ENCODE measurements around the gene RAPGEF4.

Gene RAPGEF4

GRCh38 chr2:172783165-172783898 is 47.7 kb downstream of the RAPGEF4 start:
- H3K27ac ChIP-seq (ENCODE audit: extremely low read depth, low read depth, low read length): no peak overlapping the region
- TF ChIP-seq ZEB2 (tag by site-specific recombination; IDR thresholded peaks at IDR 0.05) (no peak), ZFHX2 (tag by site-specific recombination; conservative IDR thresholded peaks at IDR 0.05) (peak; percentile 68), ZNF776 (tag by site-specific recombination; IDR thresholded peaks at IDR 0.05; ENCODE audit: borderline replicate concordance) (no peak), ZNF202 (tag by site-specific recombination; IDR thresholded peaks at IDR 0.05; ENCODE audit: borderline replicate concordance) (no peak), BCL11B (tag by site-specific recombination; IDR thresholded peaks at IDR 0.05; ENCODE audit: low read depth) (no peak), EGR2 (tag by site-specific recombination; IDR thresholded peaks at IDR 0.05; ENCODE audit: low read depth) (peak; percentile 44; the same call in 1 of the 2 replicates), OVOL3 (tag by site-specific recombination; IDR thresholded peaks at IDR 0.05) (no peak), TCF7L2 (IDR thresholded peaks at IDR 0.05; ENCODE audit: borderline replicate concordance, low read depth, low read length) (no peak), WT1 (tag by site-specific recombination; IDR thresholded peaks at IDR 0.05) (no peak)
- H3K4me1 ChIP-seq (ENCODE audit: control insufficient read depth, insufficient read depth, low read length): peaks cover 3% of the 10 kb centered on the region; the same call in 1 of the 2 replicates
- H3K36me3 ChIP-seq (ENCODE audit: control insufficient read depth in 2 of 2, insufficient read depth in 1 of 2, low read length in 2 of 2): no peaks in the 10 kb centered on the region
- POLR2A ChIA-PET: no interaction called here
- no peaks in the 10 kb centered on the region for H3K9me3 ChIP-seq (ENCODE audit: control insufficient read depth, insufficient read depth, low read depth, low read length)
- CTCF ChIA-PET: interaction anchor here (0.6 kb wide), 1 partner anchor 82 kb away, joined by 3 read pairs; no protein-coding TSS in a partner anchor
- no peak overlapping the region for H3K4me3 ChIP-seq (ENCODE audit: low read depth, low read length)

DNA sequence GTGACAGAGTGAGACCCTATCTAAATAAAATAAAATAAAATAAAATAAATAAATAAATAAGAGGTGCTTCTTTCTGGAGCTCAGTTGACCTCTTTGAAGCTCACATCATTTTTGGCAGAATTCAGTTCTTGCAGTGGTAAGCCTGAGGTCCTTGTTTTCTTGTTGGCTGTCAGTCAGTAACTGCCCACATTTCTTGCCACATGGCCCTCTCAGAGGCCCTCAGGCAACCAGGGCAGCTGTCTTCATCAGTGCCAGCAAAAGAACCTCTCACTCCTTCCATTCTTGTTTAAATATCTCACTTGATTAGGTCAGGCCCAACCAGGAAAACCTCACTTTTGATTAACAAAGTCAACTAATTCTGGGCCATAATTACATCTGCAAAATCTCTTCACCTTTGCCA is 53.2 kb downstream of the RAPGEF4 start:
- Histone ChIP-seq H3K9me3 (ENCODE audit: control insufficient read depth, insufficient read depth, low read depth, low read length) (no peaks in the 10 kb centered on the region), H3K27ac (ENCODE audit: extremely low read depth, low read depth, low read length) (no peak overlapping the region), H3K4me3 (ENCODE audit: low read depth, low read length) (no peak overlapping the region), H3K36me3 (ENCODE audit: control insufficient read depth in 2 of 2, insufficient read depth in 1 of 2, low read length in 2 of 2) (no peaks in the 10 kb centered on the region), H3K4me1 (ENCODE audit: control insufficient read depth, insufficient read depth, low read length) (no peaks in the 10 kb centered on the region)
- no peak for TF ChIP-seq ZNF510 (tag by site-specific recombination; IDR thresholded peaks at IDR 0.05; ENCODE audit: insufficient replicate concordance)
- no peak for TF ChIP-seq ZNF350 (tag by site-specific recombination; IDR thresholded peaks at IDR 0.05)
- TF ChIP-seq SP3 (tag by site-specific recombination; IDR thresholded peaks at IDR 0.05): no peak
- no peak for TF ChIP-seq ZNF585B (tag by site-specific recombination; IDR thresholded peaks at IDR 0.05)
- no peak for TF ChIP-seq ZNF658 (tag by site-specific recombination; IDR thresholded peaks at IDR 0.05)
- no peak for TF ChIP-seq ZBTB8A (tag by site-specific recombination; IDR thresholded peaks at IDR 0.05)
- TF ChIP-seq FEZF1 (tag by site-specific recombination; IDR thresholded peaks at IDR 0.05): no peak
- no peak for TF ChIP-seq ZNF184 (tag by site-specific recombination; IDR thresholded peaks at IDR 0.05)
- no peak for TF ChIP-seq ZNF560 (tag by site-specific recombination; IDR thresholded peaks at IDR 0.05; ENCODE audit: borderline replicate concordance)
- TF ChIP-seq ZNF175 (tag by site-specific recombination; IDR thresholded peaks at IDR 0.05): no peak
- TF ChIP-seq ZNF24 (tag by site-specific recombination; IDR thresholded peaks at IDR 0.05): no peak
- no peak for TF ChIP-seq ZNF280D (tag by site-specific recombination; IDR thresholded peaks at IDR 0.05)
- TF ChIP-seq, protein P1, sequence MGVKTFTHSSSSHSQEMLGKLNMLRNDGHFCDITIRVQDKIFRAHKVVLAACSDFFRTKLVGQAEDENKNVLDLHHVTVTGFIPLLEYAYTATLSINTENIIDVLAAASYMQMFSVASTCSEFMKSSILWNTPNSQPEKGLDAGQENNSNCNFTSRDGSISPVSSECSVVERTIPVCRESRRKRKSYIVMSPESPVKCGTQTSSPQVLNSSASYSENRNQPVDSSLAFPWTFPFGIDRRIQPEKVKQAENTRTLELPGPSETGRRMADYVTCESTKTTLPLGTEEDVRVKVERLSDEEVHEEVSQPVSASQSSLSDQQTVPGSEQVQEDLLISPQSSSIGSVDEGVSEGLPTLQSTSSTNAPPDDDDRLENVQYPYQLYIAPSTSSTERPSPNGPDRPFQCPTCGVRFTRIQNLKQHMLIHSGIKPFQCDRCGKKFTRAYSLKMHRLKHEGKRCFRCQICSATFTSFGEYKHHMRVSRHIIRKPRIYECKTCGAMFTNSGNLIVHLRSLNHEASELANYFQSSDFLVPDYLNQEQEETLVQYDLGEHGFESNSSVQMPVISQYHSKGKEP (tag by site-specific recombination; IDR thresholded peaks at IDR 0.05): no peak
- TF ChIP-seq SCRT1 (tag by site-specific recombination; IDR thresholded peaks at IDR 0.05; ENCODE audit: borderline replicate concordance): no peak
- no peak for TF ChIP-seq ZNF138 (tag by site-specific recombination; IDR thresholded peaks at IDR 0.05; ENCODE audit: borderline replicate concordance)
- TF ChIP-seq ZNF626 (tag by site-specific recombination; IDR thresholded peaks at IDR 0.05): no peak
- TF ChIP-seq ZNF10 (tag by site-specific recombination; IDR thresholded peaks at IDR 0.05): no peak
- CTCF ChIA-PET: interaction anchor here (0.9 kb wide), 1 partner anchor 18 kb away, joined by 4 read pairs; no protein-coding TSS in a partner anchor
- POLR2A ChIA-PET: no interaction called here
